NCI-H82 (cell line): Measurements from ENCODE around the gene SPATA7.

ENCODE experiments used
- DNase-seq: peaks from one replicate; lab custom pipeline; 2025; lab: John Stamatoyannopoulos, UW

The SPATA7 gene

GRCh38 chr14:88417594-88417993 lies 32.1 kb downstream of the SPATA7 start:
- DNase-seq = no peak

- no peak for DNase-seq
These were observed 34.7 kb downstream of the SPATA7 start for GRCh38 chr14:88420187-88420586.

- no peak for DNase-seq
These were observed 35.8 kb downstream of the SPATA7 start for GRCh38 chr14:88421286-88421685.

GRCh38 chr14:88422047-88422446 lies 36.6 kb downstream of the SPATA7 start:
- no peak for DNase-seq

- DNase-seq = no peak
These were observed 37.6 kb downstream of the SPATA7 start for GRCh38 chr14:88422919-88423650.

- DNase-seq = no peak
These were observed 39.1 kb downstream of the SPATA7 start for GRCh38 chr14:88424573-88424972.

- no peak for DNase-seq
These were observed 40.8 kb downstream of the SPATA7 start for GRCh38 chr14:88426271-88426670.

GRCh38 chr14:88430976-88431375 lies 45.5 kb downstream of the SPATA7 start:
- DNase-seq = no peak

GRCh38 chr14:88437658-88438057 lies 52.2 kb downstream of the SPATA7 start:
- DNase-seq = peak; percentile 78

- DNase-seq = no peak
These were observed 53.6 kb downstream of the SPATA7 start for GRCh38 chr14:88439088-88439487.

- DNase-seq = no peak
These were observed 66.8 kb downstream of the SPATA7 start for GRCh38 chr14:88452231-88452630.

GRCh38 chr14:88454886-88455285 lies 69.4 kb downstream of the SPATA7 start:
- no peak for DNase-seq

GRCh38 chr14:88463318-88463717 lies 77.9 kb downstream of the SPATA7 start:
- peak; percentile 39 for DNase-seq

- DNase-seq = no peak
These were observed 82.9 kb downstream of the SPATA7 start for GRCh38 chr14:88468406-88468805.

GRCh38 chr14:88470542-88471440 lies 85.3 kb downstream of the SPATA7 start:
- no peak for DNase-seq

- DNase-seq = no peak
These were observed 88.3 kb downstream of the SPATA7 start for GRCh38 chr14:88473791-88474190.

- no peak for DNase-seq
These were observed 90.8 kb downstream of the SPATA7 start for GRCh38 chr14:88476214-88476774.

- no peak for DNase-seq
These were observed 91.4 kb downstream of the SPATA7 start for GRCh38 chr14:88476825-88477224.

GRCh38 chr14:88477513-88478250 lies 92.2 kb downstream of the SPATA7 start:
- DNase-seq = no peak

GRCh38 chr14:88478931-88479330 lies 93.5 kb downstream of the SPATA7 start:
- no peak for DNase-seq

GRCh38 chr14:88479574-88479987 lies 94.1 kb downstream of the SPATA7 start:
- DNase-seq = no peak

GRCh38 chr14:88481059-88481458 lies 95.6 kb downstream of the SPATA7 start:
- no peak for DNase-seq
